H1 (cell line): ENCODE results near the gene UQCC3. TPM values are rescaled to one million over a fixed set of nuclear protein-coding genes. Genes with fewer than 3 reads are reported as not detected.

Source experiments
- ASH2L ChIP-seq: fragments of 200-600, 300-600 bp; sonication (generic); IDR thresholded peaks from one replicate; pipeline ENCODE4 v1.7.1; 2017; ENCODE audit warnings: low read length
- CHD7 ChIP-seq: fragments of 300-600 bp; sonication (generic); IDR thresholded peaks from 2 replicates; pipeline ENCODE4 v1.7.1; 2012; ENCODE audit warnings: low read length, moderate library complexity, mild to moderate bottlenecking, inconsistent platforms; ENCODE audit not compliant: insufficient replicate concordance
- CTBP2 ChIP-seq: IDR thresholded peaks from 2 replicates; pipeline ENCODE4 v1.7.0; 2011; ENCODE audit warnings: borderline replicate concordance, mild to moderate bottlenecking, moderate library complexity, mixed read lengths, low read length; ENCODE audit not compliant: insufficient read depth, insufficient read length
- NRF1 ChIP-seq: IDR thresholded peaks from 2 replicates; pipeline ENCODE4 v1.6.1; 2011; ENCODE audit warnings: mild to moderate bottlenecking, low read depth, low read length, improper control_type of control experiment
- SP1 ChIP-seq: IDR thresholded peaks from 2 replicates; pipeline ENCODE4 v1.6.1; 2011; ENCODE audit warnings: low read depth, low read length
- polyA plus RNA-seq, 7 experiments: library from polyadenylated mRNA; depleted of rRNA in 3 of 7; stranded (reverse) in 5 of 7; unstranded in 2 of 7; fragments of >200 nt in 5 of 7; fragments of 200-250 nt in 2 of 7; gene quantifications; 1 replicate in 5 of 7; 2 replicates in 1 of 7; 4 replicates in 1 of 7; pipeline versions ENCODE4 v1.2.1 to v1.2.3, GENCODE V29; 2011 to 2013; ENCODE audit warnings: missing spikeins in 2 of 7, mixed read lengths in 2 of 7
- total RNA-seq: library from RNA; stranded (reverse); fragmentation: NEBNext Ultra II Directional; extraction: Animal tissue kit (Norgen Biotek cat#: 25700); gene quantifications from 2 replicates; pipeline ENCODE4 v1.2.1, GENCODE V29; 2021

UQCC3 gene
- total and polyA plus RNA-seq, 2 of the 8 experiments (the other 6 are each of a cell fraction or from before 2014, with no cell fraction given): 14.2 to 15.7 TPM

DNA sequence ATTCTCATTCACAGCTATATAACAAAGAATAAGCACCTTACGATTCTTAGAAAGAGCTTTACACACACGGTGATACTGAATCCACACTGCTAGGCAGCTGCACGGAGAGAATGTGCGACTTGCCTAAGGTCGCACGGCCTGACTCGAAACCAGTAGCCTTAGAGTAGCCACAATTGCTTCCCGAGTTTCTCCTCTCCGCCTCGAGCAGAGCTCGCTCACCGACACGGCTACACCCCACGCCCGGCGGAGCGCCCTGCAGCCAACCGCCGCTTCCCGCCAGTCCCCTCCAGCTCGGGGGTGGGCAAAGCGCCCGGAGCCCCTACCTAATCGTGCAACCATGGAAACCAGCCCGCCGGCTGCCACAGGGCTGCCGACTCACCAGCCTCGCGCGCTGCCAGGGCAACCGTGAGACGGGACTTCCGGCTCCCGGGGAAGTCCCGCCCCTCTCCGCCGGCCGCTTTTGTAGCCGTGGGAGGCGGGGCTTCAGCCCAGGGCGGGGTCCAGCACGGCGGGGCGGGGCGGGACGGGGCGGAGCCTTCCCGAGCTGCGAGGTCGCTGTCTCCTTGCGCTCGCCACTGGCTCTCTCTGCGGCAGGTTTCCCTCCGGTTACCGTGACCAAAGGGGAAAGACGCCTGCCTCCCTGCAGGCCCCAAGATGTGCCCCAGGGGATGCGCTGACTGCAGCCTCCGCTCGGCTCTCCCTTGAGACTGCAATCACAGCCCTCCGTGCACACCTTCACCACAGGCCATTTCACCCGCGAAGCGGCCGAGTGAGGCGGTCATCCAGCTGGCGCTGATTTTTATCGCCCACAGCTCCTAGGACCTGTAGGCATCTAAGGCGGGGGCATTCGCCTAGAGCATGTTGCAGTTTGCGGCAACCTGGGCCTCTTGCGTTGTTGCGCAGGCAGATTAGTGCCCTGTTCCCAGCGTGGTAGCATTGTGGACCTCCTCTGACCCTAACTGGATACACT is 34.7 kb downstream of the UQCC3 start (continued):
- no peak for TF ChIP-seq SP1
- no peak for TF ChIP-seq CHD7
- TF ChIP-seq ASH2L: no peak
- no peak for TF ChIP-seq NRF1
- TF ChIP-seq CTBP2: no peak
